HG03558 (cell line): ENCODE results near the gene CA7.

Source experiments
- ATAC-seq: cut with Tn5 transposase; IDR thresholded peaks from one replicate; pipeline ENCODE4 v1.9.1; 2021; ENCODE audit warnings: moderate number of reproducible peaks; ENCODE audit not compliant: unreplicated experiment; ENCODE audit errors: extremely low read depth

CA7 gene

GRCh38 chr16:66844342-66845079 lies at the start of gene CA7:
CA7 (plus strand) TSS chr16:66844414; CDS start chr16:66844488, 74 bp downstream.
- ATAC-seq = no peak

- ATAC-seq = no peak
Observed at GRCh38 chr16:66798161-66798560, 46.1 kb upstream of the CA7 start.

- ATAC-seq = no peak
Observed at GRCh38 chr16:66800856-66801255, 43.4 kb upstream of the CA7 start.

- no peak for ATAC-seq
Observed at GRCh38 chr16:66801320-66802105, 42.7 kb upstream of the CA7 start, which contains the start of gene TERB1. TERB1 (minus strand) TSS chr16:66801584; CDS start chr16:66796798, 4,786 bp downstream.

GRCh38 chr16:66802159-66802558 lies 42.1 kb upstream of the CA7 start:
- no peak for ATAC-seq

- ATAC-seq = no peak
Observed at GRCh38 chr16:66809765-66810164, 34.4 kb upstream of the CA7 start.

- ATAC-seq = no peak
Observed at GRCh38 chr16:66810391-66810790, 33.8 kb upstream of the CA7 start.

GRCh38 chr16:66811043-66811442 lies 33.2 kb upstream of the CA7 start:
- no peak for ATAC-seq

GRCh38 chr16:66814734-66815133 lies 29.5 kb upstream of the CA7 start:
- no peak for ATAC-seq

GRCh38 chr16:66824006-66824405 lies 20.2 kb upstream of the CA7 start:
- ATAC-seq = no peak

- peak; percentile 86 for ATAC-seq
Observed at GRCh38 chr16:66830422-66831404, 13.5 kb upstream of the CA7 start, which contains the start of gene NAE1. NAE1 (minus strand) TSS chr16:66830976; CDS start chr16:66830899, 77 bp downstream.

GRCh38 chr16:66832190-66832589 lies 12.0 kb upstream of the CA7 start:
- no peak for ATAC-seq

- ATAC-seq = no peak
Observed at GRCh38 chr16:66832661-66833305, 11.4 kb upstream of the CA7 start.

GRCh38 chr16:66834746-66835145 lies 9.5 kb upstream of the CA7 start:
- ATAC-seq = no peak

GRCh38 chr16:66840883-66841282 lies 3.3 kb upstream of the CA7 start:
- ATAC-seq = no peak

GRCh38 chr16:66841366-66841765 lies 2.8 kb upstream of the CA7 start:
- ATAC-seq = no peak

- no peak for ATAC-seq
Observed at GRCh38 chr16:66842765-66843164, 1.4 kb upstream of the CA7 start.

- ATAC-seq = no peak
Observed at GRCh38 chr16:66843191-66843590, 1.0 kb upstream of the CA7 start.

GRCh38 chr16:66844009-66844341 lies 239 bp upstream of the CA7 start:
- no peak for ATAC-seq

GRCh38 chr16:66845080-66845410 lies 831 bp downstream of the CA7 start:
- ATAC-seq = no peak
